ENCODE results near the gene REV1. TPM values are rescaled to one million over a fixed set of nuclear protein-coding genes. Genes with fewer than 3 reads are reported as not detected.
"Not testable (repeated sequence)": the region's sequence is repeated elsewhere in the genome, so short reads cannot be mapped to it uniquely, and the experiment has no call there.

The REV1 gene
- total and polyA plus RNA-seq, 2 donors (not counting 3 experiments of a cell fraction or from before 2014, with no cell fraction given) = 16.6 to 50.3 TPM

DNA sequence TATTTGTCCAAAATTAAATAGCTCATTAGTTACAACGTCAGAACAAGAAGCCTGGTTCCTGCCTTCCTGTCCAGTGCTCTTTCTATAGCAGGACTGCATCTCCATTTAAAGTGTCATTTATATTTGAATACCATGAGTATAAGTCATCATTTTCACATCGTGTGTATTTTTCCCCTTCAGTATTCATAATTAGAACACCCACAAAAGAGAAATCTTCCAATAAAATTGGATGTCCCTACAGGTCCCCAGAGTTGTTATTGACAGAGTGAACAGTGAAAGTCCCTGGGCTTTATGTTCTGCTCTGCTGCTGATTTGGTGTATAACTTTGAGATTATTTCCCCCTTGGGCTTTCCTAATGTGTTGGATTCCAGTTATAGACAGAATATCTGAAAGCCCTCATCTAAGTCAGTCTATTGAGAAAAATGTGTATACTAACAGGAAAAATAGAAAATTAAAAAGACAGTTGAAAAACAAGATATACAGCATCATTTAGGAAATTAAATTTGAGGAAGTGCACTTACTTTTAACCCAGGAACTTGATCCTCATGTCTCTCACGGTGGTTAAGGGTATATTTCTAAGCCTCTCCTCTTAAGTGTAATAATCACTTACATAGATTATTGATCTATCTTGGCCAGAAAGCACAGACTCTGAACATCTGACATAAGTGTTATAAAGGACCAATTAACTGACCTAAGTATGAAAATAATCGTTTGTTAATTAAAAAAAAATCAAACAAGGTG, 15.2 kb upstream of the REV1 start:
- ChIA-PET POLR2A (no interaction called here), CTCF (interaction anchor here (1.0 kb wide), 1 partner anchor 15 kb away, joined by 3 read pairs; the partner anchor contains the start of gene REV1)
- Histone ChIP-seq H3K9ac (replicated peaks; ENCODE audit: extremely low read depth, insufficient read depth, low read length) (no peak overlapping the region), H3K9me1 (replicated peaks; ENCODE audit: control insufficient read depth, extremely low read depth, insufficient read depth, low read length) (no peaks in the 10 kb centered on the region), H3K27ac (ENCODE audit: insufficient read depth, low read depth, low read length) (no peak overlapping the region), H3K9me3 (replicated peaks; ENCODE audit: control insufficient read depth, insufficient read depth, low read length) (no peaks in the 10 kb centered on the region), H3K36me3 (ENCODE audit: control insufficient read depth in 2 of 2, extremely low read depth in 1 of 2, insufficient read depth in 2 of 2, low read length in 2 of 2) (no peaks in the 10 kb centered on the region), H2AFZ (ENCODE audit: low read depth, low read length) (no peak overlapping the region), H3K27me3 (ENCODE audit: control insufficient read depth in 2 of 2, insufficient read depth in 2 of 2, low read length in 2 of 2) (peaks cover 0 to 14% of the 10 kb centered on the region in 2 experiments), H3K79me2 (ENCODE audit: control insufficient read depth, insufficient read depth, low read length) (no peaks in the 10 kb centered on the region), H3K4me1 (ENCODE audit: control insufficient read depth, extremely low read depth, insufficient read depth, low read length) (no peaks in the 10 kb centered on the region), H3K4me2 (ENCODE audit: insufficient read depth, low read length) (no peak overlapping the region), H4K20me1 (replicated peaks; ENCODE audit: control insufficient read depth, extremely low read depth, insufficient read depth, low read length) (no peaks in the 10 kb centered on the region), H3K4me3 (replicated peaks in 1 of 3; ENCODE audit: insufficient read depth in 1 of 3, low read depth in 1 of 3, low read length in 3 of 3) (no peak overlapping the region)
- no TSS peak for BruUV-seq (replicated peaks)
- dilution Hi-C loops (cut with MboI; ENCODE audit: extremely low pct_ligation_motif_present, low sequenced_read_pairs) = no loop called here
- no peak for TF ChIP-seq FOS (IDR thresholded peaks at IDR 0.05; ENCODE audit: borderline replicate concordance, insufficient read depth, low read length)
- TF ChIP-seq POLR2A (IDR thresholded peaks at IDR 0.05; ENCODE audit: low read depth, low read length) = no peak
- TF ChIP-seq EZH2 (IDR thresholded peaks at IDR 0.05; ENCODE audit: borderline replicate concordance, low read depth, low read length, severe bottlenecking) = no peak
- TF ChIP-seq, protein P1, sequence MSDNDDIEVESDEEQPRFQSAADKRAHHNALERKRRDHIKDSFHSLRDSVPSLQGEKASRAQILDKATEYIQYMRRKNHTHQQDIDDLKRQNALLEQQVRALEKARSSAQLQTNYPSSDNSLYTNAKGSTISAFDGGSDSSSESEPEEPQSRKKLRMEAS (IDR thresholded peaks at IDR 0.05; ENCODE audit: insufficient read depth, insufficient read length) = no peak
- no peak for TF ChIP-seq GATA2 (IDR thresholded peaks at IDR 0.05; ENCODE audit: insufficient read depth, insufficient read length, low read depth, low read length)
- TF ChIP-seq, protein P2, sequence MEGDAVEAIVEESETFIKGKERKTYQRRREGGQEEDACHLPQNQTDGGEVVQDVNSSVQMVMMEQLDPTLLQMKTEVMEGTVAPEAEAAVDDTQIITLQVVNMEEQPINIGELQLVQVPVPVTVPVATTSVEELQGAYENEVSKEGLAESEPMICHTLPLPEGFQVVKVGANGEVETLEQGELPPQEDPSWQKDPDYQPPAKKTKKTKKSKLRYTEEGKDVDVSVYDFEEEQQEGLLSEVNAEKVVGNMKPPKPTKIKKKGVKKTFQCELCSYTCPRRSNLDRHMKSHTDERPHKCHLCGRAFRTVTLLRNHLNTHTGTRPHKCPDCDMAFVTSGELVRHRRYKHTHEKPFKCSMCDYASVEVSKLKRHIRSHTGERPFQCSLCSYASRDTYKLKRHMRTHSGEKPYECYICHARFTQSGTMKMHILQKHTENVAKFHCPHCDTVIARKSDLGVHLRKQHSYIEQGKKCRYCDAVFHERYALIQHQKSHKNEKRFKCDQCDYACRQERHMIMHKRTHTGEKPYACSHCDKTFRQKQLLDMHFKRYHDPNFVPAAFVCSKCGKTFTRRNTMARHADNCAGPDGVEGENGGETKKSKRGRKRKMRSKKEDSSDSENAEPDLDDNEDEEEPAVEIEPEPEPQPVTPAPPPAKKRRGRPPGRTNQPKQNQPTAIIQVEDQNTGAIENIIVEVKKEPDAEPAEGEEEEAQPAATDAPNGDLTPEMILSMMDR (IDR thresholded peaks at IDR 0.05; ENCODE audit: extremely low read depth in 1 of 2, insufficient read depth in 1 of 2, low read depth in 1 of 2, low read length in 2 of 2) = no peak
- TF ChIP-seq JUN (IDR thresholded peaks at IDR 0.05; ENCODE audit: borderline replicate concordance, insufficient read depth, insufficient read length, low read depth) = no peak
- TF ChIP-seq POLR2AphosphoS5 (IDR thresholded peaks at IDR 0.05; ENCODE audit: insufficient read depth, low read depth, low read length) = no peak
- no peak for TF ChIP-seq MYC (IDR thresholded peaks at IDR 0.05; ENCODE audit: low read depth, low read length)
- FAIRE-seq (no peak), DNase-seq (ENCODE audit: low read depth, low spot score) (no peak)
- intact Hi-C loops (cut with micrococcal nuclease) = no loop called here

- H2AFZ ChIP-seq (ENCODE audit: low read depth, low read length); dilution Hi-C loops (cut with MboI; ENCODE audit: extremely low pct_ligation_motif_present, low sequenced_read_pairs); H3K79me2 ChIP-seq (ENCODE audit: control insufficient read depth, insufficient read depth, low read length); POLR2A ChIA-PET; FAIRE-seq; DNase-seq (ENCODE audit: low read depth, low spot score); BruUV-seq (replicated peaks); intact Hi-C loops (cut with micrococcal nuclease); H3K9me1 ChIP-seq (replicated peaks; ENCODE audit: control insufficient read depth, extremely low read depth, insufficient read depth, low read length); H3K36me3 ChIP-seq (ENCODE audit: control insufficient read depth in 2 of 2, extremely low read depth in 1 of 2, insufficient read depth in 2 of 2, low read length in 2 of 2); H3K27ac ChIP-seq (ENCODE audit: insufficient read depth, low read depth, low read length); H3K4me3 ChIP-seq (replicated peaks in 1 of 3; ENCODE audit: insufficient read depth in 1 of 3, low read depth in 1 of 3, low read length in 3 of 3); H3K9me3 ChIP-seq (replicated peaks; ENCODE audit: control insufficient read depth, insufficient read depth, low read length); H4K20me1 ChIP-seq (replicated peaks; ENCODE audit: control insufficient read depth, extremely low read depth, insufficient read depth, low read length); H3K4me2 ChIP-seq (ENCODE audit: insufficient read depth, low read length); H3K9ac ChIP-seq (replicated peaks; ENCODE audit: extremely low read depth, insufficient read depth, low read length); H3K4me1 ChIP-seq (ENCODE audit: control insufficient read depth, extremely low read depth, insufficient read depth, low read length): not testable (repeated sequence)
- peaks cover 7 to 19% of the 10 kb centered on the region in 2 experiments for H3K27me3 ChIP-seq (ENCODE audit: control insufficient read depth in 2 of 2, insufficient read depth in 2 of 2, low read length in 2 of 2)
- CTCF ChIA-PET = interaction anchor here (1.0 kb wide), 1 partner anchor 14 kb away, joined by 3 read pairs; the partner anchor contains the start of gene REV1
These were observed 14.0 kb upstream of the REV1 start for GRCh38 chr2:99503662-99504416.
